ENCODE data around the gene B4GALT2. TPM values are rescaled to one million over a fixed set of nuclear protein-coding genes. Genes with fewer than 3 reads are reported as not detected.

The B4GALT2 gene
- polyA plus RNA-seq, 1 donor = 42.0 TPM

Other genes starting within 250 kb of the B4GALT2 start
- gene ARTN, start 45.4 kb upstream of the B4GALT2 start, polyA plus RNA-seq (ENCODE audit: insufficient read length) = 1.6 TPM
- 30.8 TPM for gene IPO13, start 32.3 kb upstream of the B4GALT2 start, polyA plus RNA-seq (ENCODE audit: insufficient read length)
- gene DPH2, start 9.2 kb upstream of the B4GALT2 start, polyA plus RNA-seq (ENCODE audit: insufficient read length) = 18.6 TPM
- 46.9 TPM for gene ATP6V0B, start 4.2 kb upstream of the B4GALT2 start, polyA plus RNA-seq (ENCODE audit: insufficient read length)
- gene CCDC24, start 12.4 kb downstream of the B4GALT2 start, polyA plus RNA-seq (ENCODE audit: insufficient read length) = 0.78 TPM
- gene SLC6A9, start 52.3 kb downstream of the B4GALT2 start, polyA plus RNA-seq (ENCODE audit: insufficient read length) = 3.2 TPM
- gene KLF17, start 139.6 kb downstream of the B4GALT2 start, polyA plus RNA-seq (ENCODE audit: insufficient read length) = 0.13 TPM
- not detected for gene KLF18, start 162.4 kb downstream of the B4GALT2 start, polyA plus RNA-seq (ENCODE audit: insufficient read length)
- 42.1 TPM for gene DMAP1, start 234.3 kb downstream of the B4GALT2 start, polyA plus RNA-seq (ENCODE audit: insufficient read length)